D341Med (cell line): ENCODE data around the gene ZNF883.
"Not testable (repeated sequence)": the region's sequence is repeated elsewhere in the genome, so short reads cannot be mapped to it uniquely, and the experiment has no call there.

Experiments used
- DNase-seq: peaks from one replicate; pipeline ENCODE4 v3.0.0; 2012; ENCODE audit warnings: low spot score

ZNF883 gene

DNA sequence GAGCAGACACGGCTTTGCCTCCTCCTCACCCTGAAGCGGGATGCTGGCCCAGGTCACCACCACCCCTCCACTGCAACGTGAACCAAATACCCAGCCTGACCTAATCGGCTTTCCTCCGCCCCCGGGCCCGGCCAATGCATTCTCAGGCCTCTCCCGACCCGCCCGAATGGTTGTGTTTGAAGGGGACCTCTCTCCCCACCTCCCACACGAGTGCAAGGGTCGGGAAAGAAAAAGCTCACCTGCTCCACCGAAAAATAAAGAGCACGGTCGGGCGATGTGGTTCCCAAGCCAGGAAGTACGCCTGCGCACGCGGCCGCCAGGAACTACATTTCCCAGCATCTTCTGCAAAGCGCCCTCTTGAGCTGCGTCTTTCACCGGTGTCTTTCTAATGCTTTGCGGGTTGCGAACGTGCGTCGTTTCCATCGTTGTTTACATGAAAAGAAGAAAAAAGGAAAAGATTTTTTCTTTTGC is at the start of gene ZNF883:
ZNF883 (minus strand) TSS at position 282 of the 471 bp plus-strand sequence.
- DNase-seq, result peak; percentile 89

DNA sequence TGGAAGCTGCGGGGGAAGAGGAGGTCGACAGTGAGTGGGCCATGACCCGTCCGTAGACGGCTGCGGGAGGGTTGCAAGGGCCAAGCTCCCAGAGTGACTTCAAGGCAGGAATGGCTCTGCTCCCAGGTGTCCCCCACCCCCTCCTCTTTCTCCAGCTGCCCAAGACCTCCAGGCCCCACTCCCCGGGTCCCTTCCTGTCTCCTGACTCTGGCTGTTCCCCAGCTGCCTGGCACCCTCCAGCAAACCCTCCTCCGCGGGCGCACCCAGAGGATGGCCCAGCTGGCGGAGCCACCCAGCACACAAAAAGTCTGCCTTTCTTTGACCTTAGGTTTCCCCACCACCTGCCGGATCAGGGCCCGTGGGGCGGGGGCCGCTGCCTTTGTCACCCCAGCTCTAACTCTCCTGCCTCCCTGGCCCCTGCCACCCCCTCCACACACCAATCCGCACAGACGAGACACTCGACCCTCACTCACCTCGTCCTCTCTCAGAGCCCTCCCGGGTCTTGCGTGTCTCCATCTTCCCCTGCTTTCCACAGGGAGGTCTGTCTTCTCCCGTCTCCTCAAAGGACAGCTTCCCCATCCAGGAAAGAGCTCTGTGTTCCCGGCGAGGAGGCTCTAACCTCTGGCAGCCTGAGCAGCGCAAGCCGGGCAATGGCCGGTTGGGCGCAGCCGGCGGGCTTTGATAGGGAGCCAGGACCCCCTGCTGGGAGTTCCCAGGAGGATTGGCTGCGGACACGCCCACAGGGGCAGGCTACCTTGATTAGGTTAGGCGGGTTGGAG is 49.3 kb upstream of the ZNF883 start:
- DNase-seq, result not testable (repeated sequence)

DNA sequence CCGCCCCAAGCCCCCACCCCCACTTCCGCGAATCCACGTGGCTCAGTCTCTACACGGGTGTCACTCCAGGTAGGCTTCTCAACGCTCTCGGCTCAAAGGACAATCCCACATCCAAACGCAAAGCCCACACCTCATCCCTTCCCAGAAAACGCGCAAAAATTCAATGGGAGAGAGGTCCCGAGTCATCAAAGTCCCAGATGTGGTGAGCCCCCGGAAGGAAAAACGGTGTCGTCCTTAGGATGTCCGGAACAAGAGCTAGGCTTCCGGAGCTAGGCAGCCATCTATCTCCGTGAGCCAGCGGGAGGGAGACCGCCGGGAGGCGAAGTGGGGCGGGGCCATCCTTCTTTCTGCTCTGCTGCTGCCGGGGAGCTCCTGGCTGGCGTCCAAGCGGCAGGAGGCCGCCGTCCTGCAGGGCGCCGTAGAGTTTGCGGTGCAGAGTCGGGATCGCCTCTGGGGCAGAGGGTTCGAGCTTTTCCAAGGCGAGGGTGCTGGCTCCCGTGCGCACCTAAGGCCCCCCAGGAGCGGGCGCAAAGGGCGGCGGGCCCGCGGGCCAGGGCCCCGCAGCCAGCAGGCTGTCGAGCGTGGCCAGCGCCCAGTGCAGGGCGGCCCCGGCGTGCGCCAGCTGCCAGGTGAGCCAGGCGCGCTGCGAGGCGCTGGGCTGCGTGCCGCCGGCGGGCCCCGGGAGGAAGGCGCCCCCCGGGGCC is 47.7 kb upstream of the ZNF883 start:
- DNase-seq, result peak; percentile 38

DNA sequence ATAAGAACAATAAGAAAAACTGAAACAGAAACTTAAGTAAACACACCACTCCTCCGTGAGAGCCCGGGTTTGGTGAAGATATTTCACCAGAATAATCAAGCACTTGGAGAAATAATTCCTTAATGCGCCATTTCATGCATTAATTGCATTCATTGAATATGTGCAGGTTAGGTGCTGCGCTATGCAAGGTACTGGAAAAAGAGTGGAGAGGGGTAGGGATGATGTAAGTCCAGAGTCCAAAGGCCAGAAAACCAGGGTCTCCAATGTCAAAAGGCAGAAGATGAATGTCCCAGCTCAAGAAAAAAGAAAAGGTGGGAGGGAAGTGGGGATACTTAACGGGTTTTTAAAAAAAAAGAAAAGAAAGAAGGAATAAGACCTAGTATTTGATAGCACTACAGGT is 45.2 kb upstream of the ZNF883 start:
- no peak for DNase-seq

DNA sequence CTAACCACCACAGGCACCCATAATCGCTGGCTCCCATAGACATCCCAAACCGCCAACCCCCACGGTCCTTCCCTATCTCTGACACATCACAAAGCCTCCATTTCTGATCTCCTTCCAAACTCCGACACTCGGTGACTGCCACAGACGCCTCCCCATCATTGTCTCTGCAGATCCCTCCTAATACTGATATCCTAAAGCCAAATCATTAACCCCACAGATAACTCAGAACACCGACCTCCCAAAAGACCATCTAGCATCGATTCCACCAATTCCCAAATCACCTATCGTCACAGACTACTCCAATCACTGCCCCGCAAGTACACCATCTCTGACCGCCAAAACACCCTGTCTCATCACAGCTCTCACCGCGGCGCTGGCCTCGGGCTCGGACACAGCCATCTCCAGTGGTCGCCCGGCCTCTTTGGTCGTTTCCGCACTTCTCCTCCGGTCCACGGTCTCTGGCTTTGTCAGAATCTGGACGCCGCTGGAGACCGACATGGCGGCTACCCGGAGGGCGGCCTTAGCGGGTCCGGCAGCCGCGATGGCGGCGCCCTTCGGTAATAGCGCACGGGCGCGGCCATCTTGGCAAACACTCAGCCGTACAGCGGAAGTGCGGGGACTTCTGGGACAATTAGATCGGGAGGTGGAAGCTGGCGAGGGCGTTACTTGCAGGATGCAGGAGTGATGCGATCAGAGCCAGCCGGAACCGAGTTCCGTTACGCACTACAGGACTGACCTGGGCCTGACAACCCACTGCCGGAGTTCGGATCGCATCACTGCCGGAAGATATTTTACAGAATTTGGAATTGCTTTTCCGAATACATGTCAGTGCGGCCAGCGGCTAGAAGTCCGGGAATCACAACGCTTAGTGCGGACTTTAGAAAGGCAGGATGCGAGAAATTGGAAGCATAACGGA is 44.5 kb upstream of the ZNF883 start, which contains the start of gene ZFP37:
ZFP37 (minus strand) TSS at position 534 of the 916 bp plus-strand sequence; CDS start at position 498, 36 bp downstream.
- peak; percentile 94 for DNase-seq

DNA sequence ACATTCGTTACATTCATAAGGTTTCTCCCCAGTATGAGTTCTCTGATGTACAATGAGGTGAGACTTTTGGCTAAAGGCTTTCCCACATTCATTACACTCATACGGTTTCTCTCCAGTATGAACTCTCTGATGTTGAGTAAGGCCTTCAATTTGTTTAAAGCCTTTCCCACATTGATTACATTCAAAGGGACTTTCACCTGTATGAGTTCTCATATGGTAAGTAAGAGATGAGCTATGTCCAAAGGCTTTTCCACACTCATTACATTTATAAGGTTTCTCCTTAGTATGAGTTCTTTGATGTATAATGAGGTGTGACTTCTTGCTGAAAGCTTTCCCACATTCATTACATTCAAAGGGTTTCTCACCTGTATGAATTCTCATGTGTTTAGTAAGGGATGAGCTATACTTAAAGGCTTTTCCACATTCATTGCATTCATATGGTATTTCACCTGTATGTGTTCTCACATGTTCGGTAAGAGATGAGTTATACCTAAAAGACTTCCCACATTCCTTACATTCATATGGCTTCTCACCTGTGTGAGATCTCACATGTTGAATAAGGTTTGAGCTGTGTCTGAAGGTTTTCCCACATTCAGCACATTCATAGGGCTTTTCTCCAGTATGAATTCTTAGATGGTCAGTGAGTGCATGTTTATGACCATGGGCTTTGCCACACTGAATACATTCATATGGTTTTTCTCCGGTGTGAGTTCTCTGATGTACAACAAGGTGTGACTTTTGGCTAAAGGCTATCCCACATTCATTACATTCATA is 31.1 kb upstream of the ZNF883 start:
- DNase-seq, result no peak

DNA sequence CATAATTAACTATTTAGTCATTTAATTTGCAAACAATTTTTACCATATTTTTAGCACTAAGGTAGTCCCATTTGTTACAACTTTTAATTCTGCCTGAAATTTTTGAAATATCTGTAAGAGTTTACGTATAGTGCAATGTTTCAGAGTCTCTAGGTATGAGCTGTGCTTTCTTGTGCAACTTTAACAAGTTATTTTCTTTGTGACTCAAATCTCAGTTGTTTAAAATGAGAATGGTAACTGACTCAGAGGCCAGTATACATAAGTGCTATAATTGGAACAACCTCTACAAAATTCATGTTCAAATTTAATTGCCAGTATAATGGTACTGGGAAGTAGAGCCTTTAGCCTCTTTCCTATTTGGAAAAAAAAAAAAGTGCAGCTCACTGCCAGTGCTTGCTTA is 14.2 kb upstream of the ZNF883 start:
- no peak for DNase-seq

DNA sequence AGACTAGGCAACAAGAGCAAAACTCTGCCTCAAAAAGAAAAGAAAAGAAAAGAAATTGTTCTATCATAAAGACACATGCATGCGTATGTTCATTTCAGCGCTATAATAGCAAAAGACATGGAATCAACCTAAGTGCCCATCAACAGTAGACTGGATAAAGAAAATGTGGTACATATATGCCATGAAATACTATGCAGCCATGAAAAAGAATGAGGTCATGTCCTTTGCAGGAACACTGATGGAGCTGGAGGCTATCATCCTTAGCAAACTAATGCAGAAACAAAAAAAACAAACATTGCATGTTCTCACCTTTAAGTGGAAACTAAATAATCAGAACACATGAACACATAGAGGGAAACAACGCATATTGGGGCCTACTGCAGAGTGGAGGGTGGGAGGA is 6.3 kb upstream of the ZNF883 start:
- DNase-seq, result no peak

DNA sequence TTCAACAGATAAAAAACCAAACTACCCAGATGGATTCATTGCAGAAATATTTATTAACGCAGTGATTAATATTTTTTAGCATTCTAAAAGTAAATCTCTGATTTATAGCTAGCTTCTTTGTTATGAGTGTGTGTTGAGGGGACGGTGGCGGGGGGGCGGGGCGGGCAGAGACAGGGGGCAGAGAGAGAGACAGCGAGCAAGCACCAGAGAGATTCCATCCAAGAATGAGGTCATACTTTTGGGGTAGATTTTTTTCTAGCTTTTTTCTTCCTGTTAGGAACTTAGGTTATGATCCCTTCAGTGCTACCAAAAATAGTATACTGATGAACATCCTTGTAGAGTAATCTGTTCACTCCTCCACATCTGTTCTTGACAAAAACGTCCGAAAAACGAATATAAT is 500 bp upstream of the ZNF883 start:
- DNase-seq, result peak; percentile 36

DNA sequence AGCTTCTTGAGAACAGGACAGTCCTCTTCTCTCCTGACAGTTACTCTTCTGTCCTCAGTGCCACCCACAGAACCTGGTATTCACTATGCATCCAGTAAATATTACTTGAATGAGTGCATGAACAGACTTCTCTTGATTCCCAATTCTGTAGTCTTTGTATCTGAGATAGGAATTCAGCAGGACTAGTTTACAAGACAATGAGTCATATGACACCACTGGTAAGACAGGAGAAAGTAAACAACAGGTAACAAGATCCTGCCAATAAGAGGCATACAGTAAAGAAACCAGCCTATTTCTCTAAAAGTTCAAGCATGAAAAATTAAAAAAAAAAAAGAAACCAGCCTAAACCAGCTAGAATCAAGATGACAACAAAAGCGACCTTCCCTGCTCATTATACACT is 6.2 kb downstream of the ZNF883 start:
- DNase-seq, result no peak

DNA sequence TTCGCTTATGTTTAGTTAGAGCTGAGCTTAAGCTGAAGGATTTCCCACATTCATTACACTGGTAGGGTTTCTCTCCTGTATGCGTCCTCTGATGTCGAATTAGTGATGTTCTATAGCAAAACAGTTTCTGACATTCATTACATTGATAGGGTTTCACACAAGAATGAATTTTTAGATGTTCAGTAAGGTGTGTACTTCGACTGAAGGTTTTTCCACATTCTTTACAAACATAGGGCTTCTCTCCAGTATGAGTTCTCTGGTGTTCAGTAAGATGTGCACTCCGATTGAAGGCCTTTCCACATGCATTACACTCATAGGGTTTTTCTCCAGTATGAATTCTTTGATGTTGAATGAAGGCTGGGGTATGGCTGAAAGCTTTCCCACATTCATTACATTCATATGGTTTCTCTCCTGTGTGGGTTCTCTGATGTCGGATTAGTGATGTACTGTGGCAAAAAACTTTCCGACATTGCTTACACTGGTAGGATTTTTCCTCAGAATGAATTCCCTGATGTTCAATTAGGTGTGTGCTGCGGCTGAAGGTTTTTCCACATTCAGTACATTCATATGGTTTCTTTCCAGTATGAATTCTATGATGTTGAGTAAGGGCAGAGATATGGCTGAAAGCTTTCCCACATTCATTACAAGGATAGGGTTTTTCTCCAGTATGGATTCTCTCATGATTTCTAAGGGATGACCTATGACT is 14.6 kb downstream of the ZNF883 start:
- no peak for DNase-seq

DNA sequence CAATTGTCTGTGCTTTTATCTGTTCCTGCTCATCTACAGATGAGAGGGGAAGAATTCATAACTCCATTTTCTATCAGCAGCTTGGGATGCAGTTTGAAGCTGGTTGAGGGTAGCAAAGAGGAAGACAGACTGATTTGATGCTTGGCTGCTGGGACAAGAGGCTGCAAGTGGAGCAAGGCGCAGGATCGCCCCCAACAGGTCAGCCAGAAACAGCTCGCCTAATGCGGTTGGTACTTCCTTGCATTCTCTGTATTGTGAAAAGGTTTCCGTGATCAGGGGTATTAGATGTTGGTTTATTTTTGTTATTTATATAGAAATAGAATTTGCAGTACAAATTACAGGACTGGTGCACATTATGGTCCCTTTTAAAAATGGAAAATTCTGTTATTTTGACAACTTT is 40.6 kb downstream of the ZNF883 start:
- DNase-seq, result peak; percentile 74

DNA sequence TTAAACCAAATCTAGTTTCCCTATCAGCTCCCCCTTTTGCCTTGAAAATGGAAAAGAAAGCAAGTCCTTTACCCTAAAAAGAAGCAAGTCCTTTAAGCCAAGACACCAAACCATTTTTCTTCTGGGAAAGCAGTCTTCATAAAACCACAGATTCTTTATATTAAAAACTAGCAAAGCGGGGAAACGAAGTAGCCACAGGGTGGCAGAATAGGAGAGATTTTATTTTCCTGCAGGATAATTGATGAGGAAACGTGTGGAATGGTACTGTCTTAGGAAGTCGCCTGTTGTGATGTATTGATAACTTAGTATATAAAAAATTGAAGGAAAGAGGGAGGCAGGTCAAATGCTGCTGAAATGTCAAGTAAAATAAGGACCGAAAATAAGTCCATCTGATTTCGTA is 41.1 kb downstream of the ZNF883 start:
- DNase-seq, result peak; percentile 32

DNA sequence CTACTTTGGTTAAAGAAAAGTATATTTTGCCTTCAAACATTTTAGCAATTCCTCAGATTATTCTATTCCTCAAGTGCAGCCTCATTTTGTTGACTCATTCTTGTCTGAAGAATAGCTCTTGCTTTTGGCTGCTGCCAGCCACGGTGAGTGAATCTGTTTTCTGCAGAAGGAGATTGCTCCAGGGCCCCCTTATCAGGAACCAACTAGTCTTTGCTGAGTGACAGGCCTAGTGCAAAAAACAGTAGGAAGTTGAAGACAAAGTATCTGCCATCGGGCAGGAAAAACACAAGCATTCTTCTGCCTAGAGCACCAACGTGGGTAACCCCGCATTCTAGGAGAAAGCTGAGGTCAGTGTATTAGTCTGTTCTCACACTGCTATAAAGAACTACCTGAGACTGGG is 42.3 kb downstream of the ZNF883 start:
- DNase-seq, result no peak

DNA sequence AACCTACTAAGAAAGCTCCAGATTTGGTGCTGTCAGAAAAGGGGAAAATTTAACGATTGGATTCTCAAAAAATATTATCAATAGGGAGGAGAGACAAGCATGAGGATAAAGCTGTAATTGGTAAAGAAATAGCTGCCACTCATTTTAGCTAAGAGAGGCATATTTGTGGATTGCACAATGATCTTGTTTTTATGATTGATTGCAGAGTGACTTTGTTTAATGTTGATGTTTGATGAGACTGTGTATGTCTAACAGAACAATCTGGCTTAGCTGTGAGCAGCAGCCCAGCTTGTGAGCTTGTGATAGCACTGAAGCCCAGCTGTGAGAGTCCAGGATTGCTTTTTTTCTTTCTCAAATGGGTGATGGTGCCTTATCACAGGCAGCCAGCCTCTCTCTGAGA is 56.4 kb downstream of the ZNF883 start:
- no peak for DNase-seq

DNA sequence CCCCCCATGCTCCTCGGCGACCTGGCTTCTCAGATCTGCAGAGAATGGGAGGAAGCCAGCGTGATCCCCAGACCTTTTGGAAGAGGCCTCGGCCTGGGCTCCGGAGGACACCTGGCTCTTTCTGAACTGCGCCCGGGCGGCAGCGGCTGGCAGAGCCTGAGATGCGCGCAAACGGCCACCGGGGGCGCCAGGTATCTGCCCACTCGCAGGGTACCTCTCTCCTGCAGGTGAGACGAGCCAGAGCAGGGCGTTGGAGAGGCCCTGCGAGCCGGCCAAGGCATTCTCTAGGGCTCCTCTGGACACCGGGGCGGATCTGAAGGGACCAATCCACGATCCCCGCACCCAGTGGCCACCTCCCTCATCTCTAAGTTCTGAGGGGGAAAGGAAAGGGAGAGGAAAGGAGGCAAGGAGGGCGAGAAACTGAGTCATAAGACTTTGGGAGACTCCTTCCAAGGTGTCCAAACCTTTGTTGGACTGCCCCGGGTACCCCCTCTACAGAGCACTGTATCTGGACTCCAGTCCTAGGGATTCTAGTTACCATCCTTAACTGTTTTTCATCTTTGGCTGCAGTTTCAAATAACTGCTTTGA is 66.3 kb downstream of the ZNF883 start:
- DNase-seq, result peak; percentile 53

DNA sequence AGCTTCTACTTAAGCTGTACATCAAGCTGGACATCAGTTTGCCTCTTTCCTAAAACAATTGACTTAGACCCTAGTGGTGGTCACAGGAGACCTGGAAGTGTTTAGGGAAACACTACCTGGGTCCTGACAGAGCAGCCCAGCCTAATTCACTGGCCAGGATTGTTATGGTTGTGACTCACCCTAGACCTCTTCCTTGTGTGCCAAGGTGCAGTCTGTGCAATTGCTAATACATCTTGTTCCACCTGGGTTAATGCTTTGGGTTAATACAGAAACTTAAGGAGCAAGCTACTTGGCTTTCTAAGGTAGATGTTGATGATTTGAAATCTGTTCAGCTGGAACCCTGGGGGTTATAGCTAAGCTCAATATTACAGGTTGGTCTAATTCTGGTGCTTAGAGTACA is 72.6 kb downstream of the ZNF883 start:
- DNase-seq, result no peak

DNA sequence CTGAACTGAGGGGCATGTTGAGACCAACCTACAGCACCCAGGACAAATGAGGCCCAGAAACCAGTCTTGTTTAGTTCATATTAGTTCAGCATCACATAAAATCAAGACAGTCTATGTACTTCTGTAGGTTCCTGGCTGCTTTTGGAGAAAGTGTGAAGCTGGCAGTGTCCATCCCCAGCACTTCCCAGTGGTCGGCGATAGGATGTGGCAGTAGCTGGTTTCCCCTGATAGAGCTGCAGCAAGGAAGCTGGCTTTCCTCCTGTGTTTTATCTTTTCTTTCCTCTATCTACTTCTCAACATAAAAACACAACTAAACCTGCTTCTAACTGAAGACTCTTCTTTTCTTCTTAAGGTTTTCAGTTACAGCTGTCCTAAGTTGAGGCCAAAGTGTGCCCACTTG is 78.3 kb downstream of the ZNF883 start:
- DNase-seq, result no peak

DNA sequence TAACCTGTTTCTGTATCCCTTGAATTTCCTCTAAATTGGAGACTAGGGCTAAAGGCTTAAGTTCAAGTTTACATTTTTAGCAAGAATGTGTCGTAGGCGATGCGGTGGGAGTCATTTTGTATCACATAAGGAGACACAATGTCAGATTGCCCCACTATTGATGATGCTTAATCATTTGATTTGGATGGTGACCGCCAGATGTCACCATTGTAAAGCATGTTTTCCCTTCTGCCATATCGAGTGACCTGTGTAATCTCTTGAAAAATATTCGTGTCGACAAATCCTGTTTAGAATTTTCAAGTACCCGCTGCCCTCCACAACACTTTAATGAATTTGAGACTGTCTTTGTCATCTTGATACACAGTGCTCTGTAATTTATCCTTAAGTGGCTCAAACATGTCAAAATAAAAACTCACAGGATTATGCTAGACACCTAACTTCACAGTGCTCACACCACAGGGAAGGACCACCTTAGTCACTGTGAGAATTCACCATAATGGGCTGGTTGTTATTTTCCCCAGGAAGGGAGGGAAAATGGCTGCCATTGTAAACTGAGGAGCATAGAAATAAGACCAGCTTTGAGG is 86.8 kb downstream of the ZNF883 start:
- DNase-seq, result peak; percentile 55

DNA sequence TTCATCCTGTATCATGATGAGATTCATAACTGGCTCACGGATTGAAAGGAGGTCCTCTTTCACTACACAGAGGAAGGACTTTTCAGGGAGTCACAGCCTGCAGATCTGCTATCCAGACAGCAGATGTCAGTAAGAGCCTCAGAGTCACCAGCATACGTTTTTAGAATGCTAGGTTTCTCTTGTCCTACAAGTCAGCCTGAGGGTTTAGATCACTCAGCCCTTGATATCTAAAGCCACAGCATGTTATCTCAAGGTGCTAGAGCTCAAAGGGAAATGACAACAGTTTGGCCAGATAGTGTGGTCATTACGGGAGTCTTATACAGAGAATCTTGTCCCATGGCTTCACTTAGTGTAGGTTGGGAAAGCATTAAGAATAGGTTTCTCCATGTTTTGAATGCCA is 90.4 kb downstream of the ZNF883 start:
- peak; percentile 48 for DNase-seq
